LNCAP (cell line): Measurements from ENCODE around the gene PMVK.

ENCODE experiments used
- TF ChIP-seq, protein P1 (sequence below): fragments of 450-650 bp; IDR thresholded peaks from 2 replicates; pipeline ENCODE4 v1.5.1; 2017; ENCODE audit warnings: mild to moderate bottlenecking

Gene PMVK

DNA sequence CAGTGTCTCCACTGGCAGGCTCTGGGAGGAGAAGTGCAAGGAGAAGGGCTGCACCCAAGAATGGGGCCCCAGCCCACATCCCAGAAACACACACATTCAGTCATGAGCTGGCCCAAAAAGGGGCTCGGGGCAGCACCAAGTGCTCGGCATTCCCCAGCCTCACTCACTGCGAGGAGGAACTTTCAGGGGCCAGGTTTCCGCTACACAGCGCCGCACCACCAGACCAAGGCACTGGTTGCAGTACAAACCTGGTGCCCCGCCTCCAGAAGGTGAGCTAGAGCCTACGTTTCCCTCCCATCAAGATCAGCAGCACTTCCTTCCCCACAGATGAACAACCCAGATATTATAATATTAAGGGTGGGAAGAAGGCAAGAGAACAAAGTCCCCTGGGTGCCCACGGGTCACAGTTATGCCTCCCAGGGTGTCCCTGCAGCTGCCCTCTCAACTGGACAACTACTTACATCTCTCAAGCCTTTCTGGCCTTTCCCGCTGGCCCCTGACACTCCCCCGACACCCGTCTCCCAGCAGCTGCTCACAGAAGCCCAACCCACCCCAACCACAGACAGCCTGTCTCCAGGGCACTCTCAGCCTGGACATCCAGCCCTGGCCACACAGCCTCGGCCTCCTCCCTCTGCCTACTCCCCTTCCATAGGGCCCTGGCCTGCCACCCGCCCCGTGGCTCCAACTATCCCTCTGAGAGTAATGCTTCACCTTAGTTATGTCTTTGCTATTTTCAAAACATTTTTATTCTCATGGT lies 15.6 kb upstream of the PMVK start:
- TF ChIP-seq, protein P1, sequence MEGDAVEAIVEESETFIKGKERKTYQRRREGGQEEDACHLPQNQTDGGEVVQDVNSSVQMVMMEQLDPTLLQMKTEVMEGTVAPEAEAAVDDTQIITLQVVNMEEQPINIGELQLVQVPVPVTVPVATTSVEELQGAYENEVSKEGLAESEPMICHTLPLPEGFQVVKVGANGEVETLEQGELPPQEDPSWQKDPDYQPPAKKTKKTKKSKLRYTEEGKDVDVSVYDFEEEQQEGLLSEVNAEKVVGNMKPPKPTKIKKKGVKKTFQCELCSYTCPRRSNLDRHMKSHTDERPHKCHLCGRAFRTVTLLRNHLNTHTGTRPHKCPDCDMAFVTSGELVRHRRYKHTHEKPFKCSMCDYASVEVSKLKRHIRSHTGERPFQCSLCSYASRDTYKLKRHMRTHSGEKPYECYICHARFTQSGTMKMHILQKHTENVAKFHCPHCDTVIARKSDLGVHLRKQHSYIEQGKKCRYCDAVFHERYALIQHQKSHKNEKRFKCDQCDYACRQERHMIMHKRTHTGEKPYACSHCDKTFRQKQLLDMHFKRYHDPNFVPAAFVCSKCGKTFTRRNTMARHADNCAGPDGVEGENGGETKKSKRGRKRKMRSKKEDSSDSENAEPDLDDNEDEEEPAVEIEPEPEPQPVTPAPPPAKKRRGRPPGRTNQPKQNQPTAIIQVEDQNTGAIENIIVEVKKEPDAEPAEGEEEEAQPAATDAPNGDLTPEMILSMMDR = no peak

DNA sequence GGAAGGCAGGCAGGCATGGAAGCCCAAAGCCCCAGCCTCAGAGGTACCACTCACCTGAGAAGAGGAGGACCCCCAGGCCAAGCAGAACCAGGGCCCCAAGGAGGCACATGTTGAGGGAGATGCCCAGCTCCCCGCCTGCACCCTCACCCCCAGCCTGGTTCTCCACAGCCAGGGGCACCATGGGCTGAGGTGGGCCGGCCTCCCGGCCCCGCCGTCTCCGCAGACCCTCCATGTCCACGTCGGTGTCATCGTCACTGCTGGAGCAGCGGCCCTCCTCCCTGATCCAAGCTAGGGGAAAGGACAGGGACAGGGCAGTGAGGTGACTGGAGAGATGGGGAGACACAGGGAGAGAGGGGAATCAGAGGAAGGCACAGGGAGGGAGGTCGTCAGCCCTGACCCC lies 11.6 kb upstream of the PMVK start:
- TF ChIP-seq, protein P1 = no peak

DNA sequence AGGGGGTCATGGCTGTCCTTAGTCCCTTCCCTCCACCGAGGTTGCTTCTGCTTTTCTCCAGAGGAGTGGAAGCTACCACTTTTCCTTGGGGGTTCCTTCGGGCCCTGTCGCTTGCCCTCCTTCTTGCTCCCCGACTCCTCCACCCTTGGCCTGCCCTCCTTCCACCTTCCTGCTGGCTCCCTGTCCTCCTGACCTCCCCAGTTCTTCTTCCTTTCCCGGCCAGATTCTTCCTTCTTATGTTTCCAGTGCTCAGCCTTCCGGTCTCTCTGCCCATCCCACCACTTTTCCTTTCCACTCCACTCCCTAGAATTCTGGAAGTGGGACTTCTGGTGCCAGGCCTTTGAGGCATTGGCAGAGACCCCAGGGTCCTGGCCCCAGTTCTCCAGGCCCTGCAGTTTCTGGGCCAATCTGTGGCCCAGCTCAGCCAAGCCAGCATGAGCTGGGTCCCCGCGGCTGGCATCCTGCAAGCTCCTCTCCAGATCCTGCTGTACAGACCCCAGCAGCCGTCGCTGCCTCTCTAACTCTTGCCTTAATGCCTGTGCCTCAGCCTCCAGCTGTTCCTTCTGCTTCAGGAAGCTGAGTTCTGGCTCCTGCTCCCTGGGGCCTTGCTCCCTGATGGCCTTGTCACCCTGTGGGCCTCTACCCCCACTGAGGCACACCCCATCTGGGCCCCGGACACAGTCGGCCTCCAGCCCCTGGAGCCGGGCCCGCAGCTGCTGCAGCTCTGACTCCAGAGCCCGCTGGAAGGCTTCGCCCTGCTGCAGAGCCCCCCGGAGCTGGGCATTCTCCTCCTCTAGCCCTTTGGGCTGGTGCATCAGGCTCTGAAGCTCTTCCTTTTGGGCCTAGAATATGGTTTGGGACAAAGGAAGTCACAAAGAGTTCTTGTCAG lies 9.7 kb upstream of the PMVK start:
- TF ChIP-seq, protein P1 = no peak

DNA sequence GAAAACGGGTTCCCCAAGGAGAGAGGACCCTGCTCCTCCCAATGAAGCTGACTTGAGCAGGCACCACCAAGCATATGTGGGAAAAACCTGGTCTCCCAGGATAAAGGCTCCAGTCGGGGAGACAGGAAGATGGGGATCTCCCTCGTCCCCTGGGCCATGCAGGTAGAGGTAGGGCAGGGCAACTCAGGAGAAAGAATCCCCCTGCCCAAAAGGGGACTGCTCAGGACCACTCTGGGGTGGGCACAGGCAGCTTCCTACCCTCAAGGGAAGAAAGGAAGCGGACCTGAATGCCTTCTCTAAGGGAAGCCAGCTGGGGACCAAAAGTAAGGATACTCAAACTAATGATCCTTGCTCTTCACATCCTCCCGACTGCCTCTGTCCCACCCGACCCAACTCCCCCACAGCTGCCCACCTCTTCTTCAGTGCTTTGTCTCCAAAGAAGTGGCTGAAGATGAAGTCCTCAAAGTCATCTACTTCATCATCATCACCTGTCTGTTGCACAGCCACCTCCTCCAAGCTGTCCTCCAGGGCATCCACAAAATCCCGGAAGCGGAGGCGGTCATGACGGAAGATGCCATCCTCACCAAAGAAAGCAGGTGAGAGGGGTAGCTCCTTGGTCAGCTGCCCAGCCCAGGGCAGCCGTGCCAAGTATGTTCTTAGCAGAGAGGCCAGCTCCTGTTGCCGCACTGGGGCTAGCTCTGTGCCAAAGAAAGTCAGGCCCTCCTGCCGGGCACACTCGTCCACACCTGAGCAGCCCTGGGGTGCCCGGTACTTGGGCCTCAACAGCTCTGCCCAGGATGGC lies 8.8 kb upstream of the PMVK start:
- TF ChIP-seq, protein P1 = no peak

DNA sequence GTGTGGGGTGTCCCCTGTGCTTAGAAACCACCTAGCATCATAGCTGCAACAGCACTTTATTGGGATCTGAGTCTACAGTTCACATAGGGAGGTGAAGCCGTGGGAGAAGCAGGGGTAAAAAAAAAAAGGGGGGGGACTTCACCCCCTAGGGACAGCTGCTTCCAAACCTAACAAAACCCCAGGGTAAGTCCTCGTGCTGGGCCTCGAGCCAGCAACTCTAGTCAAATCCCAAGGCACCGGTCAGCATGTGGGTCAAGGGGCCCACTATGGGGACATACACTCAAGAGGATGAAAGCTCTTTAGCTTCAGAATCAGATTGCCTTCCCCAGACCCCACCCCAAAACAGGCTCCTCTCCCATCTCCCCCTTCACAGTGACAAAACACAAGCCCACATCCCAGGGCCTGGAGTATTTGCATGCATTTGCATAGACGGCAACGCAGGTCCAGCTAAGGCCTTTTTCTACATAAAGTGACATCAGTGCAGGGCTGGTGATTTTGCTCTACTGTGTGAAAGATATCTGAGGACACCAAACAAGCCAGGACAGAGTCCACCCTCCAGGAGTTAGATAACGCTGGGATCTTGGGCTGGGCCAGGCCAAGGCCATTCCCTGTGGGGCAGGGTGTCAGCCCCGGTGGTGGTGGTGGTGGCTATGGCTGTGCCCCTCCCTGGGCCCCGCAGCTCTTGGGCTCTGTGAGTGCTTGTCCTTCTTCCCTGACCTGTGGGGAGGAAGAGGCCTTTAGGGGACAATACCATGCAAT lies 8.1 kb upstream of the PMVK start:
- TF ChIP-seq, protein P1 = no peak

DNA sequence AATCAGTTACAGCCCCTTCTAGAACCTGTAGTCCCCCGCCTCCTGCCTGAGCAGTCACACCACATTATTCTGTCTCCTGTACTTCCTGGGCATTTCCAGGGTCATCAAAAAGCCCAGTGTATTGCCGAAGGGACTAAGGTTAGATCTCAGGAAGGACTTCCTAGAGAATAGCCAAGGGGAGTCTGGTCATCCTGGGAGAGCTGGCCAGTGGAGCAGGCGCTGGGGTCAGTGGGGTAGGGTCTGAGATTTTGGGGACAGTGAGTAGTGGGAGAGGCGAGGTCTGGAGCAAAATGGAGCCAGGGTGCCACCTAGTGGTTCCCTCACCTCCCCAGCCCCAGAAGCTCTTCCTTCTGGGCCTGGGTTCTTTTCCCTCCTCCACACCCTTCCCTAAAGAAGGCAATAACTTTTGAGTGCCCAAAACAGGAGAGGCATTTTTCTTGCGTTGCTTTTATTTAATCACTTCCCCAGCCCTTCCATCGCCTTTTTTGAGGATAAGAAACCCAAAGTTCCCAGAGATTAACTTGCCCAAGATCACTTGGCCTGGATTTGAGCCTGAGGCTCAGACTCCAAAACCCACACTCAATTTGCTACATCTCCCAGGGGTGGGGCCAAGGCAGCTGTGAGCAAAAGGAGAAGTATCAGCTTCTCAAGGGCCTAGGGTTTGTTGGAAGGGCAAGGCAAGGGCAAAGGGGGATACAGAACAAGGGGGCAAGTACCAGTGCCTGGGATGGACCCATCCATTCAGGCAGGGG lies 7.3 kb upstream of the PMVK start:
- TF ChIP-seq, protein P1 = peak; percentile 95
